WTC11 (cell line): Measurements from ENCODE around the gene SLC22A7. TPM values are rescaled to one million over a fixed set of nuclear protein-coding genes. Genes with fewer than 3 reads are reported as not detected.

ENCODE experiments used
- ATAC-seq: fragments of 200-7000 bp; cut with Tn5 transposase; 2 replicates; pipeline ENCODE4 v1.10.0; 2021; ENCODE audit warnings: mild to moderate bottlenecking, moderate library complexity
- CTCF ChIA-PET: fragments of 300-600 bp; sonication (Branson Sonifier 250); formaldehyde crosslinking; loops from one replicate; lab custom pipeline; 2021; ENCODE audit warnings: antibody characterized with exemption; lab: Charles Lee
- POLR2A ChIA-PET: fragments of 350-600 bp; sonication (Branson Sonifier 250); formaldehyde crosslinking; loops from one replicate; lab custom pipeline; 2021; ENCODE audit warnings: antibody characterized with exemption; lab: Charles Lee
- DNase-seq: peaks from one replicate; pipeline ENCODE4 v3.0.0; 2021; ENCODE audit warnings: low spot score
- H3K27ac Mint-ChIP-seq: 2 replicates; pipeline ENCODE4 v1.8.0; 2021; ENCODE audit warnings: mixed read lengths
- H3K27me3 Mint-ChIP-seq: 2 replicates; pipeline ENCODE4 v1.8.0; 2021; ENCODE audit warnings: low read depth, mild to moderate bottlenecking, moderate library complexity, mixed read lengths
- H3K36me3 Mint-ChIP-seq: 2 replicates; pipeline ENCODE4 v1.8.0; 2021; ENCODE audit warnings: mixed read lengths
- H3K4me1 Mint-ChIP-seq: 2 replicates; pipeline ENCODE4 v1.8.0; 2022; ENCODE audit warnings: mixed read lengths
- H3K4me3 Mint-ChIP-seq: 2 replicates; pipeline ENCODE4 v1.8.0; 2021; ENCODE audit warnings: mild to moderate bottlenecking, moderate library complexity, mixed read lengths
- H3K9me3 Mint-ChIP-seq: 2 replicates; pipeline ENCODE4 v1.8.0; 2021; ENCODE audit warnings: mixed read lengths
- ARID4B ChIP-seq: sonication (generic); formaldehyde crosslinking; IDR thresholded peaks from 2 replicates; pipeline ENCODE4 v1.8.0; 2023; ENCODE audit warnings: missing genetic modification reagents, mild to moderate bottlenecking, borderline replicate concordance
- E2F5 ChIP-seq: sonication (generic); formaldehyde crosslinking; IDR thresholded peaks from 2 replicates; pipeline ENCODE4 v1.8.1; 2022; ENCODE audit warnings: mild to moderate bottlenecking, moderate library complexity, missing genetic modification reagents
- ELF4 ChIP-seq: sonication (generic); formaldehyde crosslinking; IDR thresholded peaks from 2 replicates; pipeline ENCODE4 v1.8.1; 2022; ENCODE audit warnings: low read depth, mild to moderate bottlenecking, moderate library complexity, missing genetic modification reagents
- EMX1 ChIP-seq: fragments of 250-450 bp; sonication (Bioruptor Pico); IDR thresholded peaks from 2 replicates; pipeline ENCODE4 v1.8.0; 2021; ENCODE audit warnings: mild to moderate bottlenecking
- ESRRA ChIP-seq: sonication (generic); formaldehyde crosslinking; IDR thresholded peaks from 2 replicates; pipeline ENCODE4 v1.8.1; 2022; ENCODE audit warnings: mild to moderate bottlenecking, missing genetic modification reagents, borderline replicate concordance
- ETV6 ChIP-seq: sonication (generic); formaldehyde crosslinking; IDR thresholded peaks from 2 replicates; pipeline ENCODE4 v1.8.1; 2022; ENCODE audit warnings: mild to moderate bottlenecking, missing genetic modification reagents
- FOXK1 ChIP-seq: sonication (generic); formaldehyde crosslinking; IDR thresholded peaks from 2 replicates; pipeline ENCODE4 v1.8.0; 2022; ENCODE audit warnings: mild to moderate bottlenecking, moderate library complexity, missing genetic modification reagents
- FOXP1 ChIP-seq: sonication (generic); formaldehyde crosslinking; IDR thresholded peaks from 2 replicates; pipeline ENCODE4 v1.8.0; 2022; ENCODE audit warnings: missing genetic modification reagents, mild to moderate bottlenecking, moderate library complexity, borderline replicate concordance
- FOXP4 ChIP-seq: sonication (generic); formaldehyde crosslinking; IDR thresholded peaks from 2 replicates; pipeline ENCODE4 v1.8.0; 2022; ENCODE audit warnings: mild to moderate bottlenecking, missing genetic modification reagents
- HMGXB4 ChIP-seq: sonication (generic); formaldehyde crosslinking; IDR thresholded peaks from 2 replicates; pipeline ENCODE4 v1.8.1; 2023; ENCODE audit warnings: mild to moderate bottlenecking, moderate library complexity, missing genetic modification reagents
- MAX ChIP-seq: sonication (generic); formaldehyde crosslinking; IDR thresholded peaks from 2 replicates; pipeline ENCODE4 v1.8.0; 2022; ENCODE audit warnings: mild to moderate bottlenecking, missing genetic modification reagents
- MYBL2 ChIP-seq: sonication (generic); formaldehyde crosslinking; IDR thresholded peaks from 2 replicates; pipeline ENCODE4 v1.8.1; 2023; ENCODE audit warnings: mild to moderate bottlenecking, moderate library complexity, missing genetic modification reagents
- NR2C2 ChIP-seq: sonication (generic); formaldehyde crosslinking; IDR thresholded peaks from 2 replicates; pipeline ENCODE4 v1.8.0; 2022; ENCODE audit warnings: mild to moderate bottlenecking, missing genetic modification reagents
- USF1 ChIP-seq: sonication (generic); formaldehyde crosslinking; IDR thresholded peaks from 2 replicates; pipeline ENCODE4 v1.8.0; 2022; ENCODE audit warnings: mild to moderate bottlenecking, missing genetic modification reagents
- ZBTB21 ChIP-seq: sonication (generic); formaldehyde crosslinking; IDR thresholded peaks from 2 replicates; pipeline ENCODE4 v1.8.1; 2023; ENCODE audit warnings: mild to moderate bottlenecking, missing genetic modification reagents, borderline replicate concordance
- ZBTB43 ChIP-seq: sonication (generic); formaldehyde crosslinking; IDR thresholded peaks from 2 replicates; pipeline ENCODE4 v1.8.1; 2023; ENCODE audit warnings: mild to moderate bottlenecking, missing genetic modification reagents
- ZNF281 ChIP-seq: sonication (generic); formaldehyde crosslinking; IDR thresholded peaks from 2 replicates; pipeline ENCODE4 v1.8.0; 2023; ENCODE audit warnings: mild to moderate bottlenecking, missing genetic modification reagents
- ZNF317 ChIP-seq: sonication (generic); formaldehyde crosslinking; IDR thresholded peaks from 2 replicates; pipeline ENCODE4 v1.8.1; 2023; ENCODE audit warnings: low read depth, mild to moderate bottlenecking, moderate library complexity, missing genetic modification reagents, borderline replicate concordance
- ZNF416 ChIP-seq: fragments of 250-450 bp; sonication (Bioruptor Pico); IDR thresholded peaks from 2 replicates; pipeline ENCODE4 v1.9.0; 2021; ENCODE audit warnings: mild to moderate bottlenecking, inconsistent platforms
- ZNF423 ChIP-seq: fragments of 250-450 bp; sonication (Bioruptor Pico); IDR thresholded peaks from 2 replicates; pipeline ENCODE4 v2.1.2; 2022; ENCODE audit warnings: mild to moderate bottlenecking, moderate library complexity
- total RNA-seq: library from RNA; stranded (reverse); gene quantifications from 3 replicates; pipeline ENCODE4 v1.2.3, GENCODE V29; 2021

Gene SLC22A7
- total RNA-seq, 1 experiment from 2014 or later: not detected

- Mint-ChIP-seq H3K9me3 (no peaks in the 10 kb centered on the region), H3K27ac (peak within 1 kb of the TSS; percentile 84; the same call in 1 of the 2 replicates)
- TF ChIP-seq ZBTB21 (CRISPR knock-in tag): no peak
- TF ChIP-seq MYBL2 (CRISPR knock-in tag): peak; percentile 81; the same call in 1 of the 2 replicates
- peak; percentile 40; the same call in 1 of the 2 replicates for TF ChIP-seq USF1 (CRISPR knock-in tag)
- TF ChIP-seq ZNF281: 0 out of 2 replicates have a peak, but pooled peaks have one; percentile 24
- TF ChIP-seq ZNF416 (CRISPR knock-in tag): no peak
- no peak for TF ChIP-seq ESRRA
- peak; percentile 73; the same call in 1 of the 2 replicates for TF ChIP-seq FOXP4 (CRISPR knock-in tag)
- peak; percentile 93 for TF ChIP-seq MAX
- TF ChIP-seq ZNF317: no peak
- peak; percentile 88; the same call in 1 of the 2 replicates for TF ChIP-seq E2F5 (CRISPR knock-in tag)
- no peak for TF ChIP-seq NR2C2
- TF ChIP-seq FOXK1 (CRISPR knock-in tag): peak; percentile 72
- TF ChIP-seq HMGXB4: peak; percentile 44; the same call in 1 of the 2 replicates
- TF ChIP-seq FOXP1 (CRISPR knock-in tag): 0 out of 2 replicates have a peak, but pooled peaks have one; percentile 70
- TF ChIP-seq ZBTB43 (CRISPR knock-in tag): 0 out of 2 replicates have a peak, but pooled peaks have one; percentile 36
- TF ChIP-seq ETV6 (CRISPR knock-in tag): no peak
- 0 out of 2 replicates have a peak, but pooled peaks have one; percentile 18 for TF ChIP-seq ZNF423
- no peak for TF ChIP-seq EMX1 (CRISPR knock-in tag)
- peak; percentile 67; the same call in 1 of the 2 replicates for TF ChIP-seq ARID4B (CRISPR knock-in tag)
- no peak for TF ChIP-seq ELF4 (CRISPR knock-in tag)
Observed at GRCh38 chr6:43308101-43308989, 10.3 kb downstream of the SLC22A7 start, which contains the start of gene CRIP3. Gene CRIP3, minus strand, starts transcription at chr6:43308826. Its CDS starts 34 bp downstream, at chr6:43308792.

More at GRCh38 chr6:43308101-43308989, 10.3 kb downstream of the SLC22A7 start, which contains the start of gene CRIP3:
- CTCF ChIA-PET: interaction anchor here (0.6 to 4.5 kb wide), 31 partner anchors 9 to 232 kb away, joined by 3 to 53 read pairs (median 4); partner anchors contain the start of genes DLK2, DNPH1, PTK7 and SLC22A7
- peak; percentile 90 for DNase-seq
- POLR2A ChIA-PET: interaction anchor here (0.5 to 1.7 kb wide), 10 partner anchors 9 to 1172 kb away, joined by 3 to 9 read pairs (median 4); partner anchors contain the start of genes CUL7, CUL9 and SLC22A7
- peaks cover 5% of the 10 kb centered on the region for H3K36me3 Mint-ChIP-seq
- 0 out of 2 replicates have a peak, but pooled peaks cover 4% of the 10 kb centered on the region for H3K27me3 Mint-ChIP-seq
- H3K4me1 Mint-ChIP-seq: peaks cover 27% of the 10 kb centered on the region
- peak; percentile 98 for ATAC-seq
- H3K4me3 Mint-ChIP-seq: peak within 1 kb of the TSS; percentile 84
